ENCODE measurements around the gene FCMR.

Gene FCMR

DNA sequence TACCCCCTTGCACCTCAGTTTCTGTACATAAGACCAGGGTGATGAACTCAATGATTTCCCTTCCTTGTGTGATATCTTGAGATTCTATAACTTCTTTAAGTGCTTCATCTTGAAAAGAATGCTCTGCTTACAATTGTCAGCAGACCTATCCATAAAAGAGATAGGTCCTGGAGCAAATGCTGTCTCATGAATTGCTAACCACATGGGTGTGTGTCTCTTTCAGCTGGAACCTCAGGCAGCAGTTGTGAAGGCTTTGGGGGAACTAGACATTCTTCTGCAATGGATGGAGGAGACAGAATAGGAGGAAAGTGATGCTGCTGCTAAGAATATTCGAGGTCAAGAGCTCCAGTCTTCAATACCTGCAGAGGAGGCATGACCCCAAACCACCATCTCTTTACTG, 53.5 kb downstream of the FCMR start:
- H3K4me1 ChIP-seq (ENCODE audit: insufficient read depth, low read length, poor library complexity, severe bottlenecking): no peaks in the 10 kb centered on the region
- no peaks in the 10 kb centered on the region for H3K9me3 ChIP-seq (ENCODE audit: insufficient read depth, low read depth, low read length)
- H3F3A ChIP-seq (ENCODE audit: low read depth): no peaks in the 10 kb centered on the region
- no peak overlapping the region for H2AFZ ChIP-seq (ENCODE audit: low read length)
- no peak overlapping the region for H3K9ac ChIP-seq (ENCODE audit: low read depth, low read length, poor library complexity, severe bottlenecking)
- no peaks in the 10 kb centered on the region for H3K36me3 ChIP-seq (ENCODE audit: insufficient read depth, low read length)
- H3K27me3 ChIP-seq (ENCODE audit: insufficient read depth, low read length, poor library complexity, severe bottlenecking): no peaks in the 10 kb centered on the region
- no peaks in the 10 kb centered on the region for H4K20me1 ChIP-seq (ENCODE audit: insufficient read depth, low read length, poor library complexity, severe bottlenecking)
- H3K4me3 ChIP-seq (ENCODE audit: low read length, poor library complexity, severe bottlenecking): no peak overlapping the region
- H3K79me2 ChIP-seq (ENCODE audit: insufficient read depth, low read length): no peaks in the 10 kb centered on the region
- H3K9me2 ChIP-seq (replicated peaks; ENCODE audit: low read depth, low read length): no peaks in the 10 kb centered on the region
- no peak for TF ChIP-seq EZH2phosphoT487 (IDR thresholded peaks at IDR 0.05; ENCODE audit: borderline replicate concordance)
- TF ChIP-seq, protein P1, sequence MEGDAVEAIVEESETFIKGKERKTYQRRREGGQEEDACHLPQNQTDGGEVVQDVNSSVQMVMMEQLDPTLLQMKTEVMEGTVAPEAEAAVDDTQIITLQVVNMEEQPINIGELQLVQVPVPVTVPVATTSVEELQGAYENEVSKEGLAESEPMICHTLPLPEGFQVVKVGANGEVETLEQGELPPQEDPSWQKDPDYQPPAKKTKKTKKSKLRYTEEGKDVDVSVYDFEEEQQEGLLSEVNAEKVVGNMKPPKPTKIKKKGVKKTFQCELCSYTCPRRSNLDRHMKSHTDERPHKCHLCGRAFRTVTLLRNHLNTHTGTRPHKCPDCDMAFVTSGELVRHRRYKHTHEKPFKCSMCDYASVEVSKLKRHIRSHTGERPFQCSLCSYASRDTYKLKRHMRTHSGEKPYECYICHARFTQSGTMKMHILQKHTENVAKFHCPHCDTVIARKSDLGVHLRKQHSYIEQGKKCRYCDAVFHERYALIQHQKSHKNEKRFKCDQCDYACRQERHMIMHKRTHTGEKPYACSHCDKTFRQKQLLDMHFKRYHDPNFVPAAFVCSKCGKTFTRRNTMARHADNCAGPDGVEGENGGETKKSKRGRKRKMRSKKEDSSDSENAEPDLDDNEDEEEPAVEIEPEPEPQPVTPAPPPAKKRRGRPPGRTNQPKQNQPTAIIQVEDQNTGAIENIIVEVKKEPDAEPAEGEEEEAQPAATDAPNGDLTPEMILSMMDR (conservative IDR thresholded peaks at IDR 0.05; ENCODE audit: low read length): no peak
- H3K4me2 ChIP-seq (ENCODE audit: low read depth, low read length, poor library complexity, severe bottlenecking): no peak overlapping the region

- Histone ChIP-seq H3K9me2 (replicated peaks; ENCODE audit: low read depth, low read length) (no peaks in the 10 kb centered on the region), H3K4me1 (ENCODE audit: insufficient read depth, low read length, poor library complexity, severe bottlenecking) (no peaks in the 10 kb centered on the region), H3K4me3 (ENCODE audit: low read length, poor library complexity, severe bottlenecking) (no peak overlapping the region), H3K9ac (ENCODE audit: low read depth, low read length, poor library complexity, severe bottlenecking) (no peak overlapping the region), H3K36me3 (ENCODE audit: insufficient read depth, low read length) (no peaks in the 10 kb centered on the region), H3K27me3 (ENCODE audit: insufficient read depth, low read length, poor library complexity, severe bottlenecking) (no peaks in the 10 kb centered on the region), H3K4me2 (ENCODE audit: low read depth, low read length, poor library complexity, severe bottlenecking) (no peak overlapping the region), H3F3A (ENCODE audit: low read depth) (no peaks in the 10 kb centered on the region), H4K20me1 (ENCODE audit: insufficient read depth, low read length, poor library complexity, severe bottlenecking) (no peaks in the 10 kb centered on the region), H3K79me2 (ENCODE audit: insufficient read depth, low read length) (no peaks in the 10 kb centered on the region), H2AFZ (ENCODE audit: low read length) (no peak overlapping the region), H3K9me3 (ENCODE audit: insufficient read depth, low read depth, low read length) (no peaks in the 10 kb centered on the region)
- no peak for TF ChIP-seq EZH2phosphoT487 (IDR thresholded peaks at IDR 0.05; ENCODE audit: borderline replicate concordance)
- TF ChIP-seq, protein P1 (conservative IDR thresholded peaks at IDR 0.05; ENCODE audit: low read length): no peak
These were observed 54.0 kb downstream of the FCMR start for GRCh38 chr1:206867716-206868115.

DNA sequence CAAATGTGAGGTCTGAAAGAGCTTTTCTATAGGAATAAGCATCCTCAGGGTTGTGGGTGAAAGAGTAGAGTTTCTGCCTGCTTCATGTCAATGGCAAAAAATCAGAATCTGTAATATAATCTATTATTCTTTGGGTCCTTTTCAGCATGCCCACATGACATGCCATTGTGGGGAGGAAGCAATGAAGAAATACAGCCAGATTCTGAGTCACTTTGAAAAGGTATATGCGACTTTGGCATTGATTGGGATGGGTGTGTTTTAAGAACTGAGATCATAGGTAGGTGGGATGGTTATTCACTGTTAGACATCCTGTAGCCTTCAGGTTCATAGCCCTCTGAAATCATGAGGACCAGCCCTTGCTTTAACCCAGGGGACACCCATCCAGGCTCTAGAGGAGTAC, 54.5 kb downstream of the FCMR start:
- no peak overlapping the region for H3K4me2 ChIP-seq (ENCODE audit: low read depth, low read length, poor library complexity, severe bottlenecking)
- H3K4me3 ChIP-seq (ENCODE audit: low read length, poor library complexity, severe bottlenecking): no peak overlapping the region
- H3F3A ChIP-seq (ENCODE audit: low read depth): no peaks in the 10 kb centered on the region
- no peak overlapping the region for H3K9ac ChIP-seq (ENCODE audit: low read depth, low read length, poor library complexity, severe bottlenecking)
- H3K27me3 ChIP-seq (ENCODE audit: insufficient read depth, low read length, poor library complexity, severe bottlenecking): no peaks in the 10 kb centered on the region
- H3K9me3 ChIP-seq (ENCODE audit: insufficient read depth, low read depth, low read length): no peaks in the 10 kb centered on the region
- no peaks in the 10 kb centered on the region for H3K4me1 ChIP-seq (ENCODE audit: insufficient read depth, low read length, poor library complexity, severe bottlenecking)
- no peak overlapping the region for H2AFZ ChIP-seq (ENCODE audit: low read length)
- H3K9me2 ChIP-seq (replicated peaks; ENCODE audit: low read depth, low read length): no peaks in the 10 kb centered on the region
- TF ChIP-seq, protein P1 (conservative IDR thresholded peaks at IDR 0.05; ENCODE audit: low read length): no peak
- no peak for TF ChIP-seq EZH2phosphoT487 (IDR thresholded peaks at IDR 0.05; ENCODE audit: borderline replicate concordance)
- no peaks in the 10 kb centered on the region for H3K79me2 ChIP-seq (ENCODE audit: insufficient read depth, low read length)
- no peaks in the 10 kb centered on the region for H3K36me3 ChIP-seq (ENCODE audit: insufficient read depth, low read length)
- no peaks in the 10 kb centered on the region for H4K20me1 ChIP-seq (ENCODE audit: insufficient read depth, low read length, poor library complexity, severe bottlenecking)

All from Loucy (cell line).